GM19397 (cell line): ENCODE results near the gene CCPG1.
"Not testable (repeated sequence)": the region's sequence is repeated elsewhere in the genome, so short reads cannot be mapped to it uniquely, and the experiment has no call there.

Source experiments
- ATAC-seq: cut with Tn5 transposase; IDR thresholded peaks from one replicate; pipeline ENCODE4 v1.9.1; 2021; ENCODE audit warnings: mild to moderate bottlenecking, moderate library complexity; ENCODE audit not compliant: unreplicated experiment

Gene CCPG1

GRCh38 chr15:55408012-55408928 lies at the start of gene CCPG1, which contains the start of gene PIERCE2:
CCPG1 (minus strand) TSS chr15:55408359; CDS start chr15:55389424, 18,935 bp downstream.
PIERCE2 (plus strand) TSS chr15:55408495; CDS start chr15:55408769, 274 bp downstream.
- ATAC-seq: peak; percentile 94

- no peak for ATAC-seq
These were observed 49.4 kb upstream of the CCPG1 start for GRCh38 chr15:55457401-55458022.

- ATAC-seq: not testable (repeated sequence)
These were observed 38.9 kb upstream of the CCPG1 start for GRCh38 chr15:55447030-55447394.

- not testable (repeated sequence) for ATAC-seq
These were observed 38.3 kb upstream of the CCPG1 start for GRCh38 chr15:55446379-55447029.

- ATAC-seq: not testable (repeated sequence)
These were observed 37.8 kb upstream of the CCPG1 start for GRCh38 chr15:55445936-55446335.

- not testable (repeated sequence) for ATAC-seq
These were observed 35.0 kb upstream of the CCPG1 start for GRCh38 chr15:55443141-55443540.

- no peak for ATAC-seq
These were observed 27.0 kb upstream of the CCPG1 start for GRCh38 chr15:55434989-55435825.

- ATAC-seq: no peak
These were observed 13.9 kb upstream of the CCPG1 start for GRCh38 chr15:55422089-55422488.

GRCh38 chr15:55420171-55420866 lies 12.2 kb upstream of the CCPG1 start:
- ATAC-seq: no peak

GRCh38 chr15:55417678-55418077 lies 9.5 kb upstream of the CCPG1 start:
- ATAC-seq: not testable (repeated sequence)

GRCh38 chr15:55408976-55409375 lies 817 bp upstream of the CCPG1 start:
- ATAC-seq: not testable (repeated sequence)

GRCh38 chr15:55407498-55408011 lies 604 bp downstream of the CCPG1 start:
- no peak for ATAC-seq

GRCh38 chr15:55403531-55403930 lies 4.6 kb downstream of the CCPG1 start:
- ATAC-seq: no peak

GRCh38 chr15:55402707-55403106 lies 5.5 kb downstream of the CCPG1 start:
- ATAC-seq: no peak

GRCh38 chr15:55401786-55402246 lies 6.3 kb downstream of the CCPG1 start:
- ATAC-seq: no peak

- ATAC-seq: not testable (repeated sequence)
These were observed 8.1 kb downstream of the CCPG1 start for GRCh38 chr15:55400050-55400449.

GRCh38 chr15:55398243-55398642 lies 9.9 kb downstream of the CCPG1 start:
- ATAC-seq: no peak

GRCh38 chr15:55394694-55395093 lies 13.5 kb downstream of the CCPG1 start:
- no peak for ATAC-seq

GRCh38 chr15:55389264-55389607 lies 18.9 kb downstream of the CCPG1 start:
- no peak for ATAC-seq

GRCh38 chr15:55387027-55387426 lies 21.1 kb downstream of the CCPG1 start:
- ATAC-seq: no peak
